ENCODE results near the gene RAB25. TPM values are rescaled to one million over a fixed set of nuclear protein-coding genes. Genes with fewer than 3 reads are reported as not detected.

The RAB25 gene
- polyA plus RNA-seq, 2 of the 4 experiments (the other 2 are of a cell fraction) = not detected

DNA sequence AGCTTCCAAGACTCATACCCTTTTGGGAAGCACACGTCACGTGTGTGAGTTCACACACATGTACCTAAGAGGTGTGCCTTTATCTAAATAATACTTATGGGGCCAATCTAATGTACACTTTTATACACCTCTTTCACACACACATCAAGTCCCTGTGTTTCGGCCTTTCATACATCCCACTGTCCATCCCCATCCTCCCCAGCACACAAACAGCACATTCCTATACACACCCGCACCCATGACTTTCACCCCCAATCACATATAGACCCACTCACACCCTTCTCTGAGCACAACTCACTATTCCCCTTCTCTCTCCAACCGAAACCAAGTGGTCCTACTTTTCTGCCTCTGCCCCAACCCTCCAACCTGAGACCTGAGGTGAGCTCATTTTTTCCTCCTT is 17.8 kb downstream of the RAB25 start:
- no peak for DNase-seq (ENCODE audit: low read depth in 1 of 2, low spot score in 1 of 2)
- Histone ChIP-seq H3K4me3 (no peak overlapping the region), H3K4me1 (peaks cover 14% of the 10 kb centered on the region; the same call in 2 of the 3 replicates), H3K27ac (no peak overlapping the region), H3K9me3 (no peaks in the 10 kb centered on the region), H3K4me2 (no peak overlapping the region)
- no peak for FAIRE-seq
- ChIA-PET CTCF (interaction anchor here (0.9 to 2.9 kb wide), 6 partner anchors 10 to 67 kb away, joined by 3 to 19 read pairs (median 4); no protein-coding TSS in a partner anchor), POLR2A (no interaction called here)
- TF ChIP-seq KDM5A (IDR thresholded peaks at IDR 0.05) = no peak
- no peak for TF ChIP-seq CHD4 (IDR thresholded peaks at IDR 0.05; ENCODE audit: borderline replicate concordance)
- TF ChIP-seq CBX2 (IDR thresholded peaks at IDR 0.05; ENCODE audit: borderline replicate concordance, low read depth) = no peak
- ATAC-seq = no peak
- 94% methylated on average over 5 of the region's 5 CpGs for WGBS (ENCODE audit: missing lambda C conversion rate)

DNA sequence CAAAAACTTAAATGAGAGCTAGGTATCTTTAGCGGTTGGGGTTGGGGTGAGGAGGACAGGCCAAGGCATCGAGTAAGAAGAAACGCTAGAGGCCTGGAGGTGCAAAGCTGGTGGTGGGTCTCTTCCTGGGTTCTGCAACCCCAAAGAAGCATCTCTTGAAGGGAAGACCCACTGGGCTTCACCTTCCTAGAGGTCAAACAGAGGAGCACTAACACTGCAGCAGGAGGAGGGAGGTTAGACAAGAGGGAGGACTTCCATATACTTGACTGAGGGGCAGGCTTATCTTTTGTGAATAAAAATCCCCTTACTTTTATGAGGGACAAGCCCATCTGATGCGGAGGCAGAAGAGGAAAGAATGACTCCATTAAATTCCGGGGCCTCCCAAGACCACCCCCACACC is 18.8 kb downstream of the RAB25 start:
- Histone ChIP-seq H3K4me3 (no peak overlapping the region), H3K4me1 (peaks cover 14% of the 10 kb centered on the region; the same call in 2 of the 3 replicates), H3K9me3 (no peaks in the 10 kb centered on the region), H3K4me2 (no peak overlapping the region), H3K27ac (no peak overlapping the region)
- FAIRE-seq (no peak), DNase-seq (ENCODE audit: low read depth in 1 of 2, low spot score in 1 of 2) (no peak), ATAC-seq (no peak)
- ChIA-PET POLR2A (no interaction called here), CTCF (interaction anchor here (0.7 to 2.9 kb wide), 4 partner anchors 10 to 66 kb away, joined by 3 to 19 read pairs (median 4); no protein-coding TSS in a partner anchor)
- 95% methylated on average over 5 of the region's 5 CpGs for WGBS (ENCODE audit: missing lambda C conversion rate)
- TF ChIP-seq HEYL (CRISPR knock-in tag; IDR thresholded peaks at IDR 0.05) (no peak), FOSL2 (IDR thresholded peaks at IDR 0.05) (no peak), FOSL2 (CRISPR knock-in tag; IDR thresholded peaks at IDR 0.05) (no peak), CHD4 (IDR thresholded peaks at IDR 0.05; ENCODE audit: borderline replicate concordance) (no peak), BHLHE40 (IDR thresholded peaks at IDR 0.05; ENCODE audit: low read depth, low read length) (no peak), POLR2A (IDR thresholded peaks at IDR 0.05; ENCODE audit: low read length) (no peak), MYC (IDR thresholded peaks at IDR 0.05; ENCODE audit: borderline replicate concordance, low read length) (no peak), HOXB13 (CRISPR knock-in tag; IDR thresholded peaks at IDR 0.05; ENCODE audit: low read depth) (no peak), PHF8 (IDR thresholded peaks at IDR 0.05; ENCODE audit: borderline replicate concordance, low read depth) (no peak), SREBF2 (IDR thresholded peaks at IDR 0.05) (no peak), RAD21 (conservative IDR thresholded peaks at IDR 0.05 in 1 of 2, IDR thresholded peaks at IDR 0.05 in 1 of 2) (no peak), EHMT2 (IDR thresholded peaks at IDR 0.05; ENCODE audit: low read depth) (no peak), HDAC2 (IDR thresholded peaks at IDR 0.05) (no peak), POLR2AphosphoS2 (conservative IDR thresholded peaks at IDR 0.05; ENCODE audit: low read length) (no peak)
- TF ChIP-seq, protein P1, sequence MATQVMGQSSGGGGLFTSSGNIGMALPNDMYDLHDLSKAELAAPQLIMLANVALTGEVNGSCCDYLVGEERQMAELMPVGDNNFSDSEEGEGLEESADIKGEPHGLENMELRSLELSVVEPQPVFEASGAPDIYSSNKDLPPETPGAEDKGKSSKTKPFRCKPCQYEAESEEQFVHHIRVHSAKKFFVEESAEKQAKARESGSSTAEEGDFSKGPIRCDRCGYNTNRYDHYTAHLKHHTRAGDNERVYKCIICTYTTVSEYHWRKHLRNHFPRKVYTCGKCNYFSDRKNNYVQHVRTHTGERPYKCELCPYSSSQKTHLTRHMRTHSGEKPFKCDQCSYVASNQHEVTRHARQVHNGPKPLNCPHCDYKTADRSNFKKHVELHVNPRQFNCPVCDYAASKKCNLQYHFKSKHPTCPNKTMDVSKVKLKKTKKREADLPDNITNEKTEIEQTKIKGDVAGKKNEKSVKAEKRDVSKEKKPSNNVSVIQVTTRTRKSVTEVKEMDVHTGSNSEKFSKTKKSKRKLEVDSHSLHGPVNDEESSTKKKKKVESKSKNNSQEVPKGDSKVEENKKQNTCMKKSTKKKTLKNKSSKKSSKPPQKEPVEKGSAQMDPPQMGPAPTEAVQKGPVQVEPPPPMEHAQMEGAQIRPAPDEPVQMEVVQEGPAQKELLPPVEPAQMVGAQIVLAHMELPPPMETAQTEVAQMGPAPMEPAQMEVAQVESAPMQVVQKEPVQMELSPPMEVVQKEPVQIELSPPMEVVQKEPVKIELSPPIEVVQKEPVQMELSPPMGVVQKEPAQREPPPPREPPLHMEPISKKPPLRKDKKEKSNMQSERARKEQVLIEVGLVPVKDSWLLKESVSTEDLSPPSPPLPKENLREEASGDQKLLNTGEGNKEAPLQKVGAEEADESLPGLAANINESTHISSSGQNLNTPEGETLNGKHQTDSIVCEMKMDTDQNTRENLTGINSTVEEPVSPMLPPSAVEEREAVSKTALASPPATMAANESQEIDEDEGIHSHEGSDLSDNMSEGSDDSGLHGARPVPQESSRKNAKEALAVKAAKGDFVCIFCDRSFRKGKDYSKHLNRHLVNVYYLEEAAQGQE (IDR thresholded peaks at IDR 0.05) = no peak
- TF ChIP-seq, protein P2, sequence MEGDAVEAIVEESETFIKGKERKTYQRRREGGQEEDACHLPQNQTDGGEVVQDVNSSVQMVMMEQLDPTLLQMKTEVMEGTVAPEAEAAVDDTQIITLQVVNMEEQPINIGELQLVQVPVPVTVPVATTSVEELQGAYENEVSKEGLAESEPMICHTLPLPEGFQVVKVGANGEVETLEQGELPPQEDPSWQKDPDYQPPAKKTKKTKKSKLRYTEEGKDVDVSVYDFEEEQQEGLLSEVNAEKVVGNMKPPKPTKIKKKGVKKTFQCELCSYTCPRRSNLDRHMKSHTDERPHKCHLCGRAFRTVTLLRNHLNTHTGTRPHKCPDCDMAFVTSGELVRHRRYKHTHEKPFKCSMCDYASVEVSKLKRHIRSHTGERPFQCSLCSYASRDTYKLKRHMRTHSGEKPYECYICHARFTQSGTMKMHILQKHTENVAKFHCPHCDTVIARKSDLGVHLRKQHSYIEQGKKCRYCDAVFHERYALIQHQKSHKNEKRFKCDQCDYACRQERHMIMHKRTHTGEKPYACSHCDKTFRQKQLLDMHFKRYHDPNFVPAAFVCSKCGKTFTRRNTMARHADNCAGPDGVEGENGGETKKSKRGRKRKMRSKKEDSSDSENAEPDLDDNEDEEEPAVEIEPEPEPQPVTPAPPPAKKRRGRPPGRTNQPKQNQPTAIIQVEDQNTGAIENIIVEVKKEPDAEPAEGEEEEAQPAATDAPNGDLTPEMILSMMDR (IDR thresholded peaks at IDR 0.05) = no peak
- TF ChIP-seq, protein P3, sequence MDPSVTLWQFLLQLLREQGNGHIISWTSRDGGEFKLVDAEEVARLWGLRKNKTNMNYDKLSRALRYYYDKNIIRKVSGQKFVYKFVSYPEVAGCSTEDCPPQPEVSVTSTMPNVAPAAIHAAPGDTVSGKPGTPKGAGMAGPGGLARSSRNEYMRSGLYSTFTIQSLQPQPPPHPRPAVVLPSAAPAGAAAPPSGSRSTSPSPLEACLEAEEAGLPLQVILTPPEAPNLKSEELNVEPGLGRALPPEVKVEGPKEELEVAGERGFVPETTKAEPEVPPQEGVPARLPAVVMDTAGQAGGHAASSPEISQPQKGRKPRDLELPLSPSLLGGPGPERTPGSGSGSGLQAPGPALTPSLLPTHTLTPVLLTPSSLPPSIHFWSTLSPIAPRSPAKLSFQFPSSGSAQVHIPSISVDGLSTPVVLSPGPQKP (IDR thresholded peaks at IDR 0.05; ENCODE audit: low read depth, low read length) = no peak
